ENCODE results near the gene NR1D1. TPM values are rescaled to one million over a fixed set of nuclear protein-coding genes. Genes with fewer than 3 reads are reported as not detected.

NR1D1 gene
- polyA plus RNA-seq, 1 donor (not counting 4 experiments of a cell fraction or from before 2014, with no cell fraction given) = 1.0 TPM

DNA sequence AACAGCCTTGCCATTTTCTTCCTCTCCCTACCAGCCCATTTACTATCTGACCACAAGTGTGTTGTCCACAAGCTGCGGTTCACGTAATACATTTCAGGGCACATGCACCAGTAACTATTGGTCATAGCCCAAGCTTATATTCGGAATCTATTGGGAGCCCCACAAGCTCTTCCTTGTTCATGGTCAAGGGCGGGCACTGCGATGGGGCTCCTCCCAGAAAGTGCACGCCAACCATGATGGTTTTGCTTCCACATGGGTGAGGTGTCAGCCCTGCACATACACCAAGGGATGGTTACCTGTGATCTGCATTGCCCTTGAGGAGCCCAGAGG is 25.6 kb downstream of the NR1D1 start:
- Histone ChIP-seq H3K27ac (ENCODE audit: control insufficient read depth, insufficient read depth, low read length) (no peak overlapping the region), H4K20me1 (ENCODE audit: control insufficient read depth, extremely low read depth, insufficient read depth, low read length) (no peaks in the 10 kb centered on the region), H3K9me1 (ENCODE audit: control insufficient read depth, extremely low read depth, insufficient read depth, low read length) (no peaks in the 10 kb centered on the region), H3K36me3 (ENCODE audit: control insufficient read depth in 2 of 2, extremely low read depth in 1 of 2, insufficient read depth in 2 of 2, low read length in 2 of 2) (no peaks in the 10 kb centered on the region), H3K4me1 (ENCODE audit: control insufficient read depth, extremely low read depth, insufficient read depth, low read length) (peaks cover 37% of the 10 kb centered on the region), H3K4me3 (ENCODE audit: control insufficient read depth in 2 of 3, extremely low read depth in 1 of 3, insufficient read depth in 2 of 3, low read depth in 1 of 3, low read length in 3 of 3) (no peak overlapping the region), H2AFZ (ENCODE audit: control insufficient read depth, low read length) (no peak overlapping the region), H3K79me2 (ENCODE audit: control insufficient read depth, insufficient read depth, low read length) (no peaks in the 10 kb centered on the region), H3K4me2 (ENCODE audit: control insufficient read depth, extremely low read depth, insufficient read depth, low read depth, low read length) (no peak overlapping the region), H3K9ac (ENCODE audit: control insufficient read depth, extremely low read depth, insufficient read depth, low read length) (no peak overlapping the region), H3K9me3 (ENCODE audit: control insufficient read depth, low read depth, low read length) (no peaks in the 10 kb centered on the region), H3K27me3 (ENCODE audit: control insufficient read depth, extremely low read depth, insufficient read depth, low read length) (no peaks in the 10 kb centered on the region)
- dilution Hi-C loops (cut with MboI; ENCODE audit: extremely low pct_ligation_motif_present, low sequenced_read_pairs) = no loop called here
- FAIRE-seq = no peak
- no peak for DNase-seq (ENCODE audit: low read depth, low spot score)
- TF ChIP-seq, protein P1, sequence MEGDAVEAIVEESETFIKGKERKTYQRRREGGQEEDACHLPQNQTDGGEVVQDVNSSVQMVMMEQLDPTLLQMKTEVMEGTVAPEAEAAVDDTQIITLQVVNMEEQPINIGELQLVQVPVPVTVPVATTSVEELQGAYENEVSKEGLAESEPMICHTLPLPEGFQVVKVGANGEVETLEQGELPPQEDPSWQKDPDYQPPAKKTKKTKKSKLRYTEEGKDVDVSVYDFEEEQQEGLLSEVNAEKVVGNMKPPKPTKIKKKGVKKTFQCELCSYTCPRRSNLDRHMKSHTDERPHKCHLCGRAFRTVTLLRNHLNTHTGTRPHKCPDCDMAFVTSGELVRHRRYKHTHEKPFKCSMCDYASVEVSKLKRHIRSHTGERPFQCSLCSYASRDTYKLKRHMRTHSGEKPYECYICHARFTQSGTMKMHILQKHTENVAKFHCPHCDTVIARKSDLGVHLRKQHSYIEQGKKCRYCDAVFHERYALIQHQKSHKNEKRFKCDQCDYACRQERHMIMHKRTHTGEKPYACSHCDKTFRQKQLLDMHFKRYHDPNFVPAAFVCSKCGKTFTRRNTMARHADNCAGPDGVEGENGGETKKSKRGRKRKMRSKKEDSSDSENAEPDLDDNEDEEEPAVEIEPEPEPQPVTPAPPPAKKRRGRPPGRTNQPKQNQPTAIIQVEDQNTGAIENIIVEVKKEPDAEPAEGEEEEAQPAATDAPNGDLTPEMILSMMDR (optimal IDR thresholded peaks at IDR 0.05 in 1 of 3, IDR thresholded peaks at IDR 0.05 in 1 of 3, conservative IDR thresholded peaks at IDR 0.05 in 1 of 3; ENCODE audit: extremely low read depth in 1 of 3, insufficient read depth in 2 of 3, low read length in 3 of 3) = no peak
- TF ChIP-seq EZH2 (IDR thresholded peaks at IDR 0.05; ENCODE audit: low read length) = no peak

DNA sequence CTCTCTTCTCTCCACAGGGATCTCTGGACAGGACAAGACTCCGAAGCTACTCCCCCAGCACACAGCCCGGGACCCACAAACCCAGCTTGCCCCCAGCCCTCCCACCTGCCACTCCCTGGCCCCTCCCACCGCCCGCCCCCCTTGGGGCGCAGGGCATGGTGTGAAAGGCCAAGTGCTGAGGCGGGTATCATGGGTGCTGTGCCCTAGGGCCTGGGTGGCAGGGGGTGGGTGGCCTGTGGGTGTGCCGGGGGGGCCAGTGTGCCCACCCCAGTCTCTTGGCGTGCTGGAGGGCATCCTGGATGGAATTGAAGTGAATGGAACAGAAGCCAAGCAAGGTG is 26.2 kb downstream of the NR1D1 start:
- H3K9ac ChIP-seq (ENCODE audit: control insufficient read depth, extremely low read depth, insufficient read depth, low read length) = no peak overlapping the region
- no peaks in the 10 kb centered on the region for H3K9me3 ChIP-seq (ENCODE audit: control insufficient read depth, low read depth, low read length)
- dilution Hi-C loops (cut with MboI; ENCODE audit: extremely low pct_ligation_motif_present, low sequenced_read_pairs) = no loop called here
- H3K27me3 ChIP-seq (ENCODE audit: control insufficient read depth, extremely low read depth, insufficient read depth, low read length) = no peaks in the 10 kb centered on the region
- H3K9me1 ChIP-seq (ENCODE audit: control insufficient read depth, extremely low read depth, insufficient read depth, low read length) = no peaks in the 10 kb centered on the region
- no peaks in the 10 kb centered on the region for H3K79me2 ChIP-seq (ENCODE audit: control insufficient read depth, insufficient read depth, low read length)
- DNase-seq (ENCODE audit: low read depth, low spot score) (no peak), FAIRE-seq (no peak)
- TF ChIP-seq, protein P1 (optimal IDR thresholded peaks at IDR 0.05 in 1 of 3, IDR thresholded peaks at IDR 0.05 in 1 of 3, conservative IDR thresholded peaks at IDR 0.05 in 1 of 3; ENCODE audit: extremely low read depth in 1 of 3, insufficient read depth in 2 of 3, low read length in 3 of 3) = no peak
- TF ChIP-seq EZH2 (IDR thresholded peaks at IDR 0.05; ENCODE audit: low read length) = no peak
- H3K4me3 ChIP-seq (ENCODE audit: control insufficient read depth in 2 of 3, extremely low read depth in 1 of 3, insufficient read depth in 2 of 3, low read depth in 1 of 3, low read length in 3 of 3) = no peak overlapping the region
- H3K4me2 ChIP-seq (ENCODE audit: control insufficient read depth, extremely low read depth, insufficient read depth, low read depth, low read length) = no peak overlapping the region
- H3K27ac ChIP-seq (ENCODE audit: control insufficient read depth, insufficient read depth, low read length) = no peak overlapping the region
- no peak overlapping the region for H2AFZ ChIP-seq (ENCODE audit: control insufficient read depth, low read length)
- H4K20me1 ChIP-seq (ENCODE audit: control insufficient read depth, extremely low read depth, insufficient read depth, low read length) = no peaks in the 10 kb centered on the region
- no peaks in the 10 kb centered on the region for H3K36me3 ChIP-seq (ENCODE audit: control insufficient read depth in 2 of 2, extremely low read depth in 1 of 2, insufficient read depth in 2 of 2, low read length in 2 of 2)
- H3K4me1 ChIP-seq (ENCODE audit: control insufficient read depth, extremely low read depth, insufficient read depth, low read length) = peaks cover 44% of the 10 kb centered on the region
